Ascending aorta (tissue), 2 donors: ENCODE results near the gene ARL10. TPM values are rescaled to one million over a fixed set of nuclear protein-coding genes. Genes with fewer than 3 reads are reported as not detected.
A peak's percentile ranks its signal among the peaks of the same experiment; 100 is the strongest.

ENCODE experiments used
- DNase-seq, 2 donors: peaks; one replicate each; pipeline ENCODE4 v3.0.0-alpha.2; 2019; ENCODE audit warnings: low spot score in 2 of 2
- H3K27ac ChIP-seq, 2 donors: fragments of 200-600 bp; sonication (generic); one replicate each; pipeline ENCODE4 v1.5.1; 2016 to 2017; ENCODE audit warnings: mild to moderate bottlenecking in 1 of 2
- H3K27me3 ChIP-seq: fragments of 200-600 bp; sonication (generic); one replicate; pipeline ENCODE4 v1.5.1; 2017
- H3K36me3 ChIP-seq, 2 donors: fragments of 200-600 bp; sonication (generic); one replicate each; pipeline ENCODE4 v1.5.1; 2016
- H3K4me1 ChIP-seq, 2 donors: fragments of 200-600 bp; sonication (generic); one replicate each; pipeline ENCODE4 v1.5.1; 2016 to 2017; ENCODE audit warnings: mild to moderate bottlenecking in 1 of 2
- H3K4me3 ChIP-seq, 2 donors: fragments of 200-600 bp; sonication (generic); one replicate each; pipeline ENCODE4 v1.5.1; 2016 to 2017; ENCODE audit warnings: mild to moderate bottlenecking in 1 of 2
- H3K9me3 ChIP-seq, 2 donors: fragments of 200-600 bp; sonication (generic); one replicate each; pipeline ENCODE4 v1.5.1; 2016
- CTCF ChIP-seq, 3 experiments: fragments of 200-600 bp in 2 of 3; fragments of 450-650 bp in 1 of 3; sonication (generic) in 2 of 3; IDR thresholded peaks; one replicate each; pipeline ENCODE4 v1.5.1; 2016 to 2019; ENCODE audit warnings: antibody characterized with exemption in 3 of 3, mild to moderate bottlenecking in 1 of 3, moderate library complexity in 1 of 3
- intact Hi-C: fragments of 100-400 bp; cut with DNase I; formaldehyde crosslinking; loops from one replicate; pipeline ENCODE4 v1.15.1; 2023
- total RNA-seq: library from RNA; depleted of rRNA; stranded (reverse); fragments of >200 nt; gene quantifications from one replicate; pipeline ENCODE4 v1.1.0, GENCODE V29; 2016

Gene ARL10
- total RNA-seq, 1 donor from 2014 or later: 2.7 TPM

DNA sequence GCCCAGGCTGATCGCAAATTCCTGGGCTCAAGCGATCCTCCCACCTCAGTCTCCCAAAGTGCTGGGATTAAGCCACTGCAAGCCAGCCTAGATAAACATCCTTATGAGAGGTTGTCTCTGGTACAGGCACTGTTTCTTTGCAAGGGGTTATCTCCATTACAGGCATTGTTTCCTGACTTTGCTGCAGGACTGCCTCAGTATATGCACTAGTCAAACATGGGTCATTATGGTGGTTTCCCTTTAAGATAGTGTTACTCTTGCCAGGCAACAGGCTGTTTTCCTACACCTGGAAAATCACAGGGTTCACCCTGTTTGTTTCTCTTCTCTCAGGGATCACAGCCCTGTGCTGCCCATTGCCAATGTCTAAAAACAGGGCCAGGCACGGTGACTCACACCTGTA is 58.9 kb downstream of the ARL10 start:
- no peak for DNase-seq
- no peak for TF ChIP-seq CTCF (IDR thresholded peaks at IDR 0.05)
- H3K4me3 ChIP-seq: no peak overlapping the region
- intact Hi-C loops: no loop called here
- peak overlapping the region; percentile 27 to 61 for H3K27ac ChIP-seq
- peaks cover 0 to 8% of the 10 kb centered on the region in 2 donors for H3K4me1 ChIP-seq
- H3K36me3 ChIP-seq: no peaks in the 10 kb centered on the region
- H3K27me3 ChIP-seq: no peaks in the 10 kb centered on the region
- no peaks in the 10 kb centered on the region for H3K9me3 ChIP-seq

GRCh38 chr5:176425138-176425537 is 59.9 kb downstream of the ARL10 start:
- DNase-seq: no peak
- Histone ChIP-seq H3K4me3 (no peak overlapping the region), H3K27ac (peak overlapping the region; percentile 49 to 61), H3K4me1 (peaks cover 0 to 8% of the 10 kb centered on the region in 2 donors), H3K9me3 (no peaks in the 10 kb centered on the region), H3K36me3 (no peaks in the 10 kb centered on the region), H3K27me3 (no peaks in the 10 kb centered on the region)
- intact Hi-C loops: no loop called here
- TF ChIP-seq CTCF (IDR thresholded peaks at IDR 0.05): no peak

- H3K27ac ChIP-seq: peak overlapping the region; percentile 49 to 61
- H3K36me3 ChIP-seq: no peaks in the 10 kb centered on the region
- no peak for DNase-seq
- no peaks in the 10 kb centered on the region for H3K27me3 ChIP-seq
- intact Hi-C loops: no loop called here
- H3K4me3 ChIP-seq: no peak overlapping the region
- H3K4me1 ChIP-seq: peaks cover 0 to 8% of the 10 kb centered on the region in 2 donors
- no peak for TF ChIP-seq CTCF (IDR thresholded peaks at IDR 0.05)
- H3K9me3 ChIP-seq: no peaks in the 10 kb centered on the region
Observed at GRCh38 chr5:176425791-176426190, 60.5 kb downstream of the ARL10 start.

- no peak for TF ChIP-seq CTCF (IDR thresholded peaks at IDR 0.05)
- intact Hi-C loops: no loop called here
- H3K27me3 ChIP-seq: no peaks in the 10 kb centered on the region
- no peak for DNase-seq
- H3K27ac ChIP-seq: no peak overlapping the region
- no peaks in the 10 kb centered on the region for H3K9me3 ChIP-seq
- H3K4me3 ChIP-seq: no peak overlapping the region
- peaks cover 0 to 8% of the 10 kb centered on the region in 2 donors for H3K4me1 ChIP-seq
- H3K36me3 ChIP-seq: no peaks in the 10 kb centered on the region
Observed at GRCh38 chr5:176426876-176427275, 61.6 kb downstream of the ARL10 start.

GRCh38 chr5:176427971-176428370 is 62.7 kb downstream of the ARL10 start:
- no peak overlapping the region for H3K4me3 ChIP-seq
- H3K27ac ChIP-seq: no peak overlapping the region
- H3K27me3 ChIP-seq: no peaks in the 10 kb centered on the region
- intact Hi-C loops: no loop called here
- H3K4me1 ChIP-seq: peaks cover 0 to 8% of the 10 kb centered on the region in 2 donors
- DNase-seq: no peak
- no peak for TF ChIP-seq CTCF (IDR thresholded peaks at IDR 0.05)
- no peaks in the 10 kb centered on the region for H3K9me3 ChIP-seq
- no peaks in the 10 kb centered on the region for H3K36me3 ChIP-seq

GRCh38 chr5:176429972-176430371 is 64.7 kb downstream of the ARL10 start:
- peaks cover 0 to 4% of the 10 kb centered on the region in 2 donors for H3K4me1 ChIP-seq
- TF ChIP-seq CTCF (IDR thresholded peaks at IDR 0.05): no peak
- no peak overlapping the region for H3K4me3 ChIP-seq
- H3K27ac ChIP-seq: no peak overlapping the region
- H3K9me3 ChIP-seq: no peaks in the 10 kb centered on the region
- no peaks in the 10 kb centered on the region for H3K36me3 ChIP-seq
- no peak for DNase-seq
- intact Hi-C loops: no loop called here
- H3K27me3 ChIP-seq: no peaks in the 10 kb centered on the region
